Measurements from ENCODE around the gene FARSB.
"Not testable (repeated sequence)": the region's sequence is repeated elsewhere in the genome, so short reads cannot be mapped to it uniquely, and the experiment has no call there.

The FARSB gene

DNA sequence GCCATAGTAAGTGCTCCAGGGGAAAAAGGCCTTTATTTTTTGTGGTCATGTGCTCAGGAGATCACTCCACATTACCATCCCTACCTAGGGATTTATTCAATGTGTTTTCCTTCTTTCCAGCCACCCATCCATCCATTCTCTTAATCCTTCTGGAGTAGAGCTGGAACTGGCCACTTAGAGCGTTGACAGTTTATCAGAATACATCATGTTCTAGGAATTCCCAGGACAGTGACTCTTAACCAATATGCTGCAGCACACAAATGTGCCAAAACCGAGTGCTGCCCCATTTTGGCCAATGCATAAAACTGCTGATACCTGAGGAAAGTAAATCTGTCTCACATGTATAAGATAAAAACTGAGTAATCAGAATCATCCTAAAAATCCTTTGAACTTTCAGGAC, 63.7 kb downstream of the FARSB start (continued):
- no peak for TF ChIP-seq PATZ1 (tag by site-specific recombination; IDR thresholded peaks at IDR 0.05)
- TF ChIP-seq ZNF664 (tag by site-specific recombination; IDR thresholded peaks at IDR 0.05): no peak
- no peak for TF ChIP-seq ZNF404 (tag by site-specific recombination; IDR thresholded peaks at IDR 0.05)
- TF ChIP-seq ZNF148 (tag by site-specific recombination; IDR thresholded peaks at IDR 0.05; ENCODE audit: borderline replicate concordance): no peak
- TF ChIP-seq, protein P1, sequence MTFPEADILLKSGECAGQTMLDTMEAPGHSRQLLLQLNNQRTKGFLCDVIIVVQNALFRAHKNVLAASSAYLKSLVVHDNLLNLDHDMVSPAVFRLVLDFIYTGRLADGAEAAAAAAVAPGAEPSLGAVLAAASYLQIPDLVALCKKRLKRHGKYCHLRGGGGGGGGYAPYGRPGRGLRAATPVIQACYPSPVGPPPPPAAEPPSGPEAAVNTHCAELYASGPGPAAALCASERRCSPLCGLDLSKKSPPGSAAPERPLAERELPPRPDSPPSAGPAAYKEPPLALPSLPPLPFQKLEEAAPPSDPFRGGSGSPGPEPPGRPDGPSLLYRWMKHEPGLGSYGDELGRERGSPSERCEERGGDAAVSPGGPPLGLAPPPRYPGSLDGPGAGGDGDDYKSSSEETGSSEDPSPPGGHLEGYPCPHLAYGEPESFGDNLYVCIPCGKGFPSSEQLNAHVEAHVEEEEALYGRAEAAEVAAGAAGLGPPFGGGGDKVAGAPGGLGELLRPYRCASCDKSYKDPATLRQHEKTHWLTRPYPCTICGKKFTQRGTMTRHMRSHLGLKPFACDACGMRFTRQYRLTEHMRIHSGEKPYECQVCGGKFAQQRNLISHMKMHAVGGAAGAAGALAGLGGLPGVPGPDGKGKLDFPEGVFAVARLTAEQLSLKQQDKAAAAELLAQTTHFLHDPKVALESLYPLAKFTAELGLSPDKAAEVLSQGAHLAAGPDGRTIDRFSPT (tag by site-specific recombination; IDR thresholded peaks at IDR 0.05): no peak
- TF ChIP-seq GLIS2 (tag by site-specific recombination; IDR thresholded peaks at IDR 0.05): no peak
- no peak for TF ChIP-seq ZNF184 (tag by site-specific recombination; IDR thresholded peaks at IDR 0.05)
- TF ChIP-seq ZNF221 (tag by site-specific recombination; IDR thresholded peaks at IDR 0.05; ENCODE audit: borderline replicate concordance): no peak
- no peak for TF ChIP-seq ZNF394 (tag by site-specific recombination; IDR thresholded peaks at IDR 0.05; ENCODE audit: borderline replicate concordance)
- TF ChIP-seq ZNF140 (tag by site-specific recombination; IDR thresholded peaks at IDR 0.05): no peak

DNA sequence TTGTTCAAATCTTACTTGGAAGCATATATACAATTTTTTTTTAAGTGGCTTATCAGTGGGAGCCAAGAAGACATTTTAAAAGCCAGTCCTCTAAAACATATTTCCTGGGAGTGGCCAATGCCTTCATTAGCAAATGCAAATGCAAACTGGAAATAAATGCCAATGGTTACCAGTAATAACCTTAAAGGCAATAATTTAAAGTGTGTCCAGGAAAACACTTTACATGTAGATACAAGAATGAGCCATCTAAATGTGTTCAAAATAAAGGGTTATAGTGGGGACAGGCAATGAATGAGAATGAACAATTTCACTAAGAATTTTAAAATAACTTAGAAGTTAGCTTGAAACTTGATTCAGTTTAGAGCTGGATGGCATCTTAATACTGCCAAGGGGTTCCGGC, 64.2 kb downstream of the FARSB start:
- Histone ChIP-seq H3K27ac (ENCODE audit: extremely low read depth, low read depth, low read length) (no peak overlapping the region), H3K9me3 (ENCODE audit: control insufficient read depth, insufficient read depth, low read depth, low read length) (no peaks in the 10 kb centered on the region), H3K4me3 (ENCODE audit: low read depth, low read length) (no peak overlapping the region), H3K4me1 (ENCODE audit: control insufficient read depth, insufficient read depth, low read length) (no peaks in the 10 kb centered on the region), H3K36me3 (ENCODE audit: control insufficient read depth in 2 of 2, insufficient read depth in 1 of 2, low read length in 2 of 2) (peaks cover 20 to 44% of the 10 kb centered on the region in 2 experiments)
- ChIA-PET POLR2A (no interaction called here), CTCF (interaction anchor here (0.7 to 1.9 kb wide), 3 partner anchors 20 to 567 kb away, joined by 3 to 6 read pairs (median 3); no protein-coding TSS in a partner anchor)
- TF ChIP-seq ZNF623 (tag by site-specific recombination; IDR thresholded peaks at IDR 0.05) (no peak), ZNF544 (tag by site-specific recombination; IDR thresholded peaks at IDR 0.05) (no peak), HOXD13 (CRISPR knock-in tag; IDR thresholded peaks at IDR 0.05; ENCODE audit: borderline replicate concordance) (no peak), KLF1 (tag by site-specific recombination; IDR thresholded peaks at IDR 0.05) (no peak), ZNF558 (tag by site-specific recombination; IDR thresholded peaks at IDR 0.05) (no peak), ZNF513 (tag by site-specific recombination; IDR thresholded peaks at IDR 0.05) (no peak), ZNF521 (tag by site-specific recombination; IDR thresholded peaks at IDR 0.05) (no peak), ZBTB11 (tag by site-specific recombination; conservative IDR thresholded peaks at IDR 0.05; ENCODE audit: low read depth) (no peak), ZNF239 (tag by site-specific recombination; IDR thresholded peaks at IDR 0.05) (no peak), ZNF624 (tag by site-specific recombination; IDR thresholded peaks at IDR 0.05) (no peak), PRDM1 (tag by site-specific recombination; IDR thresholded peaks at IDR 0.05) (no peak), ZNF221 (tag by site-specific recombination; IDR thresholded peaks at IDR 0.05; ENCODE audit: borderline replicate concordance) (no peak)
- TF ChIP-seq, protein P2, sequence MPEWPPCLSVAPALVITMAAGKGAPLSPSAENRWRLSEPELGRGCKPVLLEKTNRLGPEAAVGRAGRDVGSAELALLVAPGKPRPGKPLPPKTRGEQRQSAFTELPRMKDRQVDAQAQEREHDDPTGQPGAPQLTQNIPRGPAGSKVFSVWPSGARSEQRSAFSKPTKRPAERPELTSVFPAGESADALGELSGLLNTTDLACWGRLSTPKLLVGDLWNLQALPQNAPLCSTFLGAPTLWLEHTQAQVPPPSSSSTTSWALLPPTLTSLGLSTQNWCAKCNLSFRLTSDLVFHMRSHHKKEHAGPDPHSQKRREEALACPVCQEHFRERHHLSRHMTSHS (tag by site-specific recombination; IDR thresholded peaks at IDR 0.05): no peak

DNA sequence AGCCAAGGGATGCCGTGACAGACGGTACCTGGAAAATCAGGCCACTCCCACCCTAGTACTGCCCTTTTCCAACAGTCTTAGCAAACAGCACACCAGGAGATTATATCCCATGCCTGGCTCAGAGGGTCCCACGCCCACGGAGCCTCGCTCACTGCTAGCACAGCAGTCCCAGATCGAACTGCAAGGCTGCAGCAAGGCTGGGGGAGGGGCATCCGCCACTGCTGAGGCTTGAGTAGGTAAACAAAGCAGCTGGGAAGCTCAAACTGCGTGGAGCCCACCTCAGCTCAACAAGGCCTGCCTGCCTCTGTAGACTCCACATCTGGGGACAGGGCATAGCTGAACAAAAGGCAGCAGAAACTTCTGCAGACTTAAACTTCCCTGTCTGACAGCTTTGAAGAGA, 71.3 kb downstream of the FARSB start:
- H3K36me3 ChIP-seq (ENCODE audit: control insufficient read depth in 2 of 2, insufficient read depth in 1 of 2, low read length in 2 of 2): peaks cover 0 to 36% of the 10 kb centered on the region in 2 experiments; a peak in 2 of 3 replicates
- H3K4me1 ChIP-seq (ENCODE audit: control insufficient read depth, insufficient read depth, low read length); H3K9me3 ChIP-seq (ENCODE audit: control insufficient read depth, insufficient read depth, low read depth, low read length); H3K4me3 ChIP-seq (ENCODE audit: low read depth, low read length); POLR2A ChIA-PET; H3K27ac ChIP-seq (ENCODE audit: extremely low read depth, low read depth, low read length): not testable (repeated sequence)
- CTCF ChIA-PET: interaction anchor here (0.9 kb wide), 1 partner anchor 35 kb away, joined by 3 read pairs; no protein-coding TSS in a partner anchor

All from HEK293 (cell line).